D721Med (cell line): ENCODE measurements around the gene AFF3.

ENCODE experiments used
- DNase-seq: peaks from one replicate; pipeline ENCODE4 v3.0.0; 2011; ENCODE audit warnings: low spot score; ENCODE audit not compliant: insufficient read length
- FAIRE-seq: peaks from 2 replicates; lab custom pipeline; 2011; peaks lifted over from hg19 to GRCh38; lab: Jason Lieb, UNC
- TF ChIP-seq, protein P1 (sequence below): IDR thresholded peaks from 2 replicates; pipeline ENCODE4 v1.5.1; 2012; ENCODE audit warnings: mild to moderate bottlenecking, control low read depth; ENCODE audit not compliant: insufficient read depth; ENCODE audit errors: missing control alignments

Gene AFF3

DNA sequence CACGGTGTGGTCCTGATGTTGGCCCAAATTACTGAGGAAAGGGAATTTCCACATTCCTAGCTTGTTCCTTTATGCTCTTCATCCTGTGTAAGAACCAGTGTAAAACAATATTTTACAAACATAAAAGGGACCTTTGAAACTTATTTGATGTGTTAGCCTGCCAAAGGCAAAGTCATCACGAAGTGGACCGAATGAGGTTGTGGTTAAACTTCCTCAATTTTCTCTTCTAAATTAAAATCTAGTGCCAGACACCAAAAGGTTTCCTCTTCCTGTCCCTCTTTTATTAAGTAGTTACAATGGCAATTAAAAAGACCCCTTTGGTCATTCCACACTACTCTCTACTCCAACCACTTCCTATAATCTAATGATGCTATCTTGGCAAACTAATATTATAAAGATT lies 279.8 kb downstream of the AFF3 start:
- no peak for FAIRE-seq
- TF ChIP-seq, protein P1, sequence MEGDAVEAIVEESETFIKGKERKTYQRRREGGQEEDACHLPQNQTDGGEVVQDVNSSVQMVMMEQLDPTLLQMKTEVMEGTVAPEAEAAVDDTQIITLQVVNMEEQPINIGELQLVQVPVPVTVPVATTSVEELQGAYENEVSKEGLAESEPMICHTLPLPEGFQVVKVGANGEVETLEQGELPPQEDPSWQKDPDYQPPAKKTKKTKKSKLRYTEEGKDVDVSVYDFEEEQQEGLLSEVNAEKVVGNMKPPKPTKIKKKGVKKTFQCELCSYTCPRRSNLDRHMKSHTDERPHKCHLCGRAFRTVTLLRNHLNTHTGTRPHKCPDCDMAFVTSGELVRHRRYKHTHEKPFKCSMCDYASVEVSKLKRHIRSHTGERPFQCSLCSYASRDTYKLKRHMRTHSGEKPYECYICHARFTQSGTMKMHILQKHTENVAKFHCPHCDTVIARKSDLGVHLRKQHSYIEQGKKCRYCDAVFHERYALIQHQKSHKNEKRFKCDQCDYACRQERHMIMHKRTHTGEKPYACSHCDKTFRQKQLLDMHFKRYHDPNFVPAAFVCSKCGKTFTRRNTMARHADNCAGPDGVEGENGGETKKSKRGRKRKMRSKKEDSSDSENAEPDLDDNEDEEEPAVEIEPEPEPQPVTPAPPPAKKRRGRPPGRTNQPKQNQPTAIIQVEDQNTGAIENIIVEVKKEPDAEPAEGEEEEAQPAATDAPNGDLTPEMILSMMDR = no peak
- no peak for DNase-seq

DNA sequence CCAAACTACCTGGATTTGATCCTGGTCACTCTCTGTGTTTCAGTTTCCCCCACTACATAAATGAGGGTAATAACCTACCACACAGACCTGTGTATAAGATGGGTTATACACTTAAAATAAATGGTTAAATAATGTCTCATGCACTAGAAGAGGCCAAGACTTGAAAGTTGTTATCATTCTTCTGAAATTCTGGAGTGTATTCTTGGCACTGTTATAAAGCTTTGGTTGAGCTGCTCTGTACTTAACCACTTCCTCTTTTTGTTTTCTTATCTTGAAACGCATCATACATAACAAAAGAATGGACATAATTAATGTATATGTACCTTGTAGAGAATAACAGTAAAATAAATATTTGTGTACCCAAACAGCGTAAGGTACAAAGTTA lies 281.0 kb downstream of the AFF3 start:
- TF ChIP-seq, protein P1 = no peak
- DNase-seq (no peak), FAIRE-seq (no peak)

DNA sequence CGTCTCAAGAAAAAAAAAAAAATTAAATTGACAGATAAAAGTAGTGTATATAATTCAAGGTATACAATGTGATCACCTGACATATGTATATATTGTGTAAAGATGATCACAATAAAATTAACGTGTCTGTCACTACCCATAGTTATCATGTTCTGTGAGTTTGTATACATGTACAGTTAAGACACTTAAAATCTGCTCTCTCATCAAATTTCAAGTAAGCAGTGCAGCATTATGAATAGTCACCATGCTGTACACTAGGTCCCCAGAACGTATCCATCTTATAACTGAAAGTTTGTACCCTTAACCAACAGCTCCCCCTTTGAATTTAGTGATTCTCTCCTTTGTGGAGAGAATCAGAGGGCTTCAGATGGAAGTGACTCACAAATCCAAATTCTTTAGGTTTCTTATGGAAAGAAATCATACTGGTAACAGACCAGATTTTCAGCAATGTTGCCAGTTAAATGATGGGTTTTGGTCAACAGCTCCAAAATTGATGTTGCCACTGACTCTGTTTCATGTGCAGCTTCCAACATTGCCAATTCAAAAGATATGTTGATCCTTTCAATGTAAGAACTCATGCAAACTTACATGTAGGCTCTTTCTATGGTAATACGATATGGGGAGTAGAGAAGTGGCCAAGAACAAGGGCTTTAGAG lies 281.5 kb downstream of the AFF3 start:
- TF ChIP-seq, protein P1 = no peak
- FAIRE-seq (no peak), DNase-seq (no peak)

DNA sequence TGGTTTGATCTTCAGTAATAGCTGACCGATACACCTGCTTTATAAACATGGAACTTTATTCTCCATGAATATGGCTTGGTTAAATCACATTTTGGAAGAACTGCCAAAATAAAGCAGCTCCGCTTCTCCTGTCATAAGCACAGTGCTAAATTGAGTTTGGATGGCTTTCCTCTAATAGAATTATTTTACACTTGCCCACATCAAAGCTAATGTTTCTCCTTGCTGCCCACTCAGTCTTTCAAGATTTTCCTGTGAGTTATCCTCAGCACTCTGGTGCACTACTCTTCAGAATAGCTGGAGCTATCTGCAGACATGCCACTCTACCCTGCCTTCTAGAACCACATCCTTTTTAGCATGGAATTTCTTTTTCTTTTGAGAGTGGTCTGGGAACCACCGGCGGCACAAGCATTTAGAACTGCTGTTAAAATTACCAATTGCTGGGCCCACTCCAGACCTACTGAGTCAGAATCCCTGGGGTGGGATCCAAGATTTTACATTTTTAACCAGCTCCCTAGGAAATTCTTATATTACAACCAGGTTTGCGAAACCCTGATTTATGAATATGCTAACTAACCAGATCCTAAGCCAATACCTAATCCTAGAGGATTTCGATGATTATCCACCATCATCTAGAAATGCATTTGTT lies 283.3 kb downstream of the AFF3 start:
- DNase-seq = no peak

DNA sequence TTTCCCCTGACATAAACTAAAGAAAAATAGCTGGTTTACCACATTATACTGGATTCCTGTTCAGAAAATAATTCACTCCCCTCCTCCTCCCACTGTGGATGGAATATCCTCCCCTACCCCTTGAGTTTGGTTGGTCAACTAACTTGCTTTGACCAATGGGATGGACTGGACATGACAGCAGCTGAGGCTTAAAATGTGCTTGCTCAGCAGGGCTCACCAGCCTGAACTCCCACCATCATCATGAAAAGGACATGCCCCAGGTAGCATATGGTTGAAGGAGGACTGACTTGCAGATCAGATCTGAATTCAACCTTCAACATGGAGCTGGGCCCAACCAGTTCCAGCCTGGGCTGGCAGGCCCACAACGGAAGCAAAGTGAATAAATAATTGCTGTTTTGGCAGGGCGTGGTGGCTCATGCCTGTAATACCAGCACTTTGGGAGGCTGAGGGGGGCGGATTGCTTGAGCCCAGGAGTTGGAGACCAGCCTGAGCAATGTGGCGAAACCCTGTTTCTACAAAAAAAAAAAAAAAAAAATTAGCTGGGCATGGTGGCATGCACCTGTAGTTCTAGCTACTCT lies 284.4 kb downstream of the AFF3 start:
- no peak for FAIRE-seq
- no peak for DNase-seq
- TF ChIP-seq, protein P1 = no peak

More for the DNA sequence above, 283.3 kb downstream of the AFF3 start:
- TF ChIP-seq, protein P1 = no peak
- FAIRE-seq = no peak

DNA sequence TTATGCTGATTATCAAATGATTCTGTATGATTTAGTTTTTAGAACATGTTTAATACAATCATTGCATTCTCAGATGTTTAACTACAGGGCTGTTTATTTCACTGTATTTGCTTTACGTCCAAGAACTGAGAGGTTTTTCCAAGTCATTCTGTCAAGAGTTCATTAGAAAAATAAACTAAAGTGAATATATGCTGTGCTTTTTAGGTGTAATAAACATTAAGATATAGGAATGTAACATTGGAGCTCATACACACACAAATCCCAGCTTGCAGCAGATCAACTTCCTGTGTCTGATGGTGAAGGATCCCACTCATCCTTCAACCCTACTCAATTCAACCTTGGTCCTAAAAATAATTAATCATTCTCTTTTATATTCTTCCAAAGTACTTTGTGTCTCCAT lies 285.0 kb downstream of the AFF3 start:
- FAIRE-seq = no peak
- no peak for DNase-seq
- TF ChIP-seq, protein P1 = no peak

DNA sequence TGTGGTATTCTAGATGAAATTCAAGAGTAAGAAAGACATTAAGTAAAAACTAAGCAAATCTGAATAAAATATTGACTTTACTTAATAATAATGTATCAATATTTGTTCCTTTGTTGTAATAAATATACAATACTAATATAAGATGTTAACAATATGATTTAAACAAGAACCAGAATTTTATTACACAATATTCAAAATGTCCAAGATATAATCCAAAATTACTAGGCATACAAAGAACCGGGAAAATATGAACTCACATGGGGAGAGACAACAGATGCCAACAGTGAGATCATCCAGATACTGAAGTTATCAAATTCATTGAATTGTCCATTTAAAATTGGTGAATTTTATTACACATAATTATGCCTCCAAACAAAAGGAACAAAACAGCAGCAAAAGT lies 286.3 kb downstream of the AFF3 start:
- DNase-seq (no peak), FAIRE-seq (no peak)
- TF ChIP-seq, protein P1 = no peak
